C4-2B (cell line): Measurements from ENCODE around the gene EIF4B.

ENCODE experiments used
- H3K27ac ChIP-seq: fragments of 450-650 bp; 2 replicates; pipeline ENCODE4 v1.5.1; 2017
- ZFX ChIP-seq: fragments of 450-650 bp; IDR thresholded peaks from 2 replicates; pipeline ENCODE4 v1.6.1; 2017
- TF ChIP-seq, protein P1 (sequence below): fragments of 450-650 bp; conservative IDR thresholded peaks from 2 replicates; pipeline ENCODE4 v1.5.1; 2017; ENCODE audit warnings: mild to moderate bottlenecking

The EIF4B gene

GRCh38 chr12:52971679-52972329 is 34.5 kb upstream of the EIF4B start:
- TF ChIP-seq ZFX, result no peak
- TF ChIP-seq, protein P1, sequence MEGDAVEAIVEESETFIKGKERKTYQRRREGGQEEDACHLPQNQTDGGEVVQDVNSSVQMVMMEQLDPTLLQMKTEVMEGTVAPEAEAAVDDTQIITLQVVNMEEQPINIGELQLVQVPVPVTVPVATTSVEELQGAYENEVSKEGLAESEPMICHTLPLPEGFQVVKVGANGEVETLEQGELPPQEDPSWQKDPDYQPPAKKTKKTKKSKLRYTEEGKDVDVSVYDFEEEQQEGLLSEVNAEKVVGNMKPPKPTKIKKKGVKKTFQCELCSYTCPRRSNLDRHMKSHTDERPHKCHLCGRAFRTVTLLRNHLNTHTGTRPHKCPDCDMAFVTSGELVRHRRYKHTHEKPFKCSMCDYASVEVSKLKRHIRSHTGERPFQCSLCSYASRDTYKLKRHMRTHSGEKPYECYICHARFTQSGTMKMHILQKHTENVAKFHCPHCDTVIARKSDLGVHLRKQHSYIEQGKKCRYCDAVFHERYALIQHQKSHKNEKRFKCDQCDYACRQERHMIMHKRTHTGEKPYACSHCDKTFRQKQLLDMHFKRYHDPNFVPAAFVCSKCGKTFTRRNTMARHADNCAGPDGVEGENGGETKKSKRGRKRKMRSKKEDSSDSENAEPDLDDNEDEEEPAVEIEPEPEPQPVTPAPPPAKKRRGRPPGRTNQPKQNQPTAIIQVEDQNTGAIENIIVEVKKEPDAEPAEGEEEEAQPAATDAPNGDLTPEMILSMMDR, result no peak
- H3K27ac ChIP-seq, result no peak overlapping the region

DNA sequence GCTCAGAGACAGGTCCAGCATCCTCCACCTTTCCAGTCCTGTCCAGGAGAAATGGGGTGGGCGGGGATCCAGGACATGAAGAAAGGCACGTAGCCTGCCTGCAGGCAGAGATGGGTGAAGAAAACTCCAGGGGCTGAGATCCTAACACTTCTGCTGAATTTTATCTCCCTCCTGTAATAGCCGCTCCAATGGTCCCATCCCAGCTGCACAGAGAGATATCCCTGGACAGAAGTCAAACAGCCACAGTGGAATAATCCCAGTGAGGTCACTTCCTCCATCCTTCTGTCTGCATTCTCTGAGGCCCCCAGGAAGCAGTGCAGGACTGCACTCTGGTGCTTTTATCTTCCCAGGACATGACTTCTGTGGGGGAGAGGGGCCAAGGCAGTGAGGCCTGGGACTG is 31.1 kb upstream of the EIF4B start:
- no peak overlapping the region for H3K27ac ChIP-seq
- no peak for TF ChIP-seq ZFX

- TF ChIP-seq, protein P1, result no peak
- no peak for TF ChIP-seq ZFX
- no peak overlapping the region for H3K27ac ChIP-seq
These were observed 30.3 kb upstream of the EIF4B start for GRCh38 chr12:52975820-52976573.

DNA sequence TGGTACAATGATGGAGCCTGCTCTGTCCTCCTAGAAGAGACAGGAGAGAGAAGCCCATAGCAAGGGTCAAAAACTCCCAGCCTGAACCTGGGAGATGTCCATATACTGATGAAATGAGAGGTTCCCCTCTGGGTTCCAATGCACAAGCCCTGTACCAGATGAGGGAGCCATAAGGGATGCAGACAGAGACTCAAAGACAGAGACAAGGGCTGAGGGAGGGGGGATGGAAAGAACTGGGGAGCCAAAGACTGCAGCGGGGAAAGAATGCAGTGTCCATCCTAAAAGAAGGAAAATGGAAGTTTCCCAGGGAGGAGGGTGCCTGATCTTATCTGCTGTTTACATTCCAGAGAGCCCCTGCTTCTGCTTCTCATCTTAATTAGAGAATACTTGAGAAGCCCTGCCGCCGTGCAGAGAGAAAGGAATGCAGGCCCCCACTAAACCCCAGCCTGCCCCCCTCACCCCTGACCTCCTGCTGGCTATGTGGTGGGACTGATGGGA is 29.6 kb upstream of the EIF4B start:
- TF ChIP-seq, protein P1, result no peak
- TF ChIP-seq ZFX, result no peak
- no peak overlapping the region for H3K27ac ChIP-seq

- no peak overlapping the region for H3K27ac ChIP-seq
- no peak for TF ChIP-seq ZFX
- TF ChIP-seq, protein P1, result no peak
These were observed 29.1 kb upstream of the EIF4B start for GRCh38 chr12:52977170-52977569.

DNA sequence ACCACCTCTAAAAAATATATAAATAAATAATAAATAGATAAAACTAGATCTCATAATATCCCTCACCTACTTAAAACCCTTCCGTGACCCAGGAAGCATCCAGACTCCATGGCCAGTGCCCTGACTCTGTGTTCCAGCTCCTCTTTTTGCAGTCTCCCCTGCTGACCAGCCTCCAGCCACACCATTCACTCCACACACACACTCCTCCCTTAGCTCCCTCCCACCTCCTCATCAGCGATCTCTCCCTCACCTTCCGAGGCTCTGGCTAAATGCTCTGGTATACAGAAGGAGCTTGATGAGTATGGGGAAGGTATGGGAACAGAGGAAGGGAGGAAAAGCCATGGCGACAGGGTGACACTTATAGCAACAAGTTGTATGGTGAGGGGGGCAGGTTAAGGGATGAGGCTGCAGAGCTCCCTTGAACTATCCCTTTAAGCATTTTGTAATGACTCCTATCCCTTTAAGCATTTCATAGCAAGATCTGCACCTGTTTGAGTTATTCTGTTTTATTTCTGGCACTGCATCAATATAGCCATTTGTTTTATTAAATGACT is 26.1 kb upstream of the EIF4B start:
- no peak overlapping the region for H3K27ac ChIP-seq
- TF ChIP-seq ZFX, result no peak
- TF ChIP-seq, protein P1, result no peak

DNA sequence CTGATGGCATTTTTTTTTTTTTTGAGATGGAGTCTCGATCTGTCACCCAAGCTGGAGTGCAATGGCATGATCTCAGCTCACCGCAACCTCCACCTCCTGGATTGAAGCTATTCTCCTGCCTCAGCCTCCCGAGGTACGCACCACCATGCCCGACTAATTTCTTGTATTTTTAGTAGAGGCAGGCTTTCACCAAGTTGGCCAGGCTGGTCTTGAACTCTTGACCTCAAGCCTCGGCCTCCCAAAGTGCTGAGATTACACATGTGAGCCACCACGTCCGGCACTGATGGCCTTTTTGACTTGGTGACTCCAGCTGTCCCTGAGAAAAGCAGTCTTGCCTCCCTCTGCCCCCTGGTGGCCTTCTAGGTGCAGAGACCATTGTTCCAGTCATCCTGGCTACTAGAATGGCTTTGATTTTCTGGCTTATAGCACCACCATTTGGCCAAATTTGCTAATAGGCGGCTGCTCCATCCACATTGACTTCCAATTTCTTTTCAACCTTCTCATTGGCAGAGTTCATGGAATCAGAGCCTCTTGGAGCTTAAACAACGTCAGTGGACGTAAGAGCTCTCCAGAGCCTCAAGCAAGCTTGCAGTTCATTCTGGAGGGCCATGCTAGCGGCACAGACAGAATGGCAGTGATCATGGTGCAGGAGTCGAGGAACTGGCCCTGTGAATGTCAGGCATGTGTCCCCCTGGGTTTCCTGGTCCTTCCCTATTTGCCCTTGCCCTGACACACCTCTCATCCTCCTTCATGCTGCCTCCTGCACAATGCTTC is 25.4 kb upstream of the EIF4B start:
- no peak overlapping the region for H3K27ac ChIP-seq

More for the DNA sequence above, 25.4 kb upstream of the EIF4B start:
- TF ChIP-seq, protein P1, result peak; percentile 99
- TF ChIP-seq ZFX, result no peak
